Measurements from ENCODE around the gene ATG4A.

Gene ATG4A, protein sequence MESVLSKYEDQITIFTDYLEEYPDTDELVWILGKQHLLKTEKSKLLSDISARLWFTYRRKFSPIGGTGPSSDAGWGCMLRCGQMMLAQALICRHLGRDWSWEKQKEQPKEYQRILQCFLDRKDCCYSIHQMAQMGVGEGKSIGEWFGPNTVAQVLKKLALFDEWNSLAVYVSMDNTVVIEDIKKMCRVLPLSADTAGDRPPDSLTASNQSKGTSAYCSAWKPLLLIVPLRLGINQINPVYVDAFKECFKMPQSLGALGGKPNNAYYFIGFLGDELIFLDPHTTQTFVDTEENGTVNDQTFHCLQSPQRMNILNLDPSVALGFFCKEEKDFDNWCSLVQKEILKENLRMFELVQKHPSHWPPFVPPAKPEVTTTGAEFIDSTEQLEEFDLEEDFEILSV

GRCh38 chrX:108091264-108091877 is at the start of gene ATG4A, which contains the start of gene PSMD10:
Gene ATG4A, plus strand, starts transcription at chrX:108091778. Its CDS starts 49 bp downstream, at chrX:108091827.
Gene PSMD10, minus strand, starts transcription at chrX:108091542. Its CDS starts 22 bp downstream, at chrX:108091520.
- DNase-seq (ENCODE audit: low read depth): peak; percentile 75

- DNase-seq (ENCODE audit: low read depth): no peak
Measured at GRCh38 chrX:108044554-108045256, 46.9 kb upstream of the ATG4A start, which contains the start of gene VSIG1. Gene VSIG1, plus strand, starts transcription at chrX:108045065. Its CDS starts 66 bp downstream, at chrX:108045131.

DNA sequence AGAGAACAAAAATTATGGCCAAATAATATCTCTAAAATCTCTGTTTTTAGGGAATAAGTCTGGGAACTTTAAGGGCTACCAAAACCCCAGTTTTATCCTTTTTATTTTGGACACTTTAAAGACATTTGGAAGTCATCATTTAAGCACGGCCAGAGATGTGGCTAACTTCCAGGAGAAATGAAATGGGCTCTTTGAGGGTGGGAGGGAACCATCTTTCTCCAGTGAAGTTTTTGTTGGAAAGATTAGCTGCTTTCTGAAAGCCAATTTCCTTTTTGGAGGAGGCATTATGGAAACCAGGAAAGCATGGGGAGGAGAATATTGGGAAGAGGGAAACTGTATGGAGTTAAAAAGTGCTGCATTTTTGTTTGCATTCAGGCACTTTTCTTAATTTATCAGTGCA is 41.9 kb upstream of the ATG4A start:
- no peak for DNase-seq (ENCODE audit: low read depth)

- DNase-seq (ENCODE audit: low read depth): no peak
Measured at GRCh38 chrX:108053218-108053617, 38.4 kb upstream of the ATG4A start.

GRCh38 chrX:108055546-108055945 is 36.0 kb upstream of the ATG4A start:
- DNase-seq (ENCODE audit: low read depth): no peak

DNA sequence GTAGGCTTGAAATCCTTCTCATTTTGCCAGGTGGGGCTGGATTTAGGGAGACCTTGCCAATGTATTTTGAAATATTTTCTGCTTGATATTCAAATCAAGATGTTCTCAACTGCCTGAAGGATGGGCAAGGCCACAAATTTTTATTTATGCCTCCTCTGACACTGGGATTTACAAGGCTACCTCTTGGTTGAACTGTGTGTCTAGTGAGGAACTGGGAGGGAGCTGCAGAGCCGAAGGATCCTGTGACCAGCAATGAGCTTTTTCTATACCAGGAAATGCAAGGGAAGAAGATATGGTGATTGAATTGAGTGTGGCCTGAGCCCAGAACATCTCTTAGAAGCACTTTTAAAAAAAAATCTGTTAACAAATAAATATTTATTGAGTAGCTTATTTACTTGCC is 31.8 kb upstream of the ATG4A start:
- no peak for DNase-seq (ENCODE audit: low read depth)

DNA sequence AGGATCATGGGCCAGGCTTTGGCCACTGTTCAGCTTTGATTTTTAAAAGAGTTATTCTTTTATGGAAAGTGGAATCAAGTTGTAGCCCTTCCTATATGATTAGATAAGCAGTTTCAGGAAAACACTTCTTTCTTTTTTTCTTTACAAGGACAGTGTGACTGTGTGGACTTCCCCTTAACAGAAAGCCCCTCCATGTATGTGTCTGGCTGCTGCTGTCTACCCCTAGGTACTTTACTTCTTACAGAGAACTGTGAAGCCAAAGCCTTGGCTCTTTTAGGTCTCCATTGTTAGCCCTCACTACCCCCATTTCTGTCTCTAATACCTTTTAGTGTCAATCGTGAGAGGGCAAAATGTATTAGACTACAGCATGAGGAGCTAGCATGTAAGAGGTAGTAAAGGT is 27.6 kb upstream of the ATG4A start:
- no peak for DNase-seq (ENCODE audit: low read depth)

DNA sequence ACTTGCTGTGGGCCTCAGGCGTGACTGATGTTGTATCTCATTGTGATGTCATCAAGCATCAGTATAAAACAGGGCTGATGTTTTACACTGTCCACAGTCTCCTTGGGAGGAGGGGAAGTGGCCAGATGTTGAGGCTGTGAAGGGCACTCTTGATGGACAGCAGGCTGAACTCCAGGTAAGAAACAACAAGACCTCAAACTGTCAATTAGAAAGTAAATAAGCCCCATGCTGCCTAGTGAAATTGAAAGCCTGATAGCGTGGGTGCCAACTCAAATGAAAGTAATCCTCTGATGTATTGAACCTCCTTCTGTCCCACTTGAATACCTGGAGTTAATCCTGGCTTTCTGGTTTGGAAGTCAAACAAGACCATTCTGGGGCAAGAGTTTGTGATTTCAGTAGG is 27.0 kb upstream of the ATG4A start:
- no peak for DNase-seq (ENCODE audit: low read depth)

DNA sequence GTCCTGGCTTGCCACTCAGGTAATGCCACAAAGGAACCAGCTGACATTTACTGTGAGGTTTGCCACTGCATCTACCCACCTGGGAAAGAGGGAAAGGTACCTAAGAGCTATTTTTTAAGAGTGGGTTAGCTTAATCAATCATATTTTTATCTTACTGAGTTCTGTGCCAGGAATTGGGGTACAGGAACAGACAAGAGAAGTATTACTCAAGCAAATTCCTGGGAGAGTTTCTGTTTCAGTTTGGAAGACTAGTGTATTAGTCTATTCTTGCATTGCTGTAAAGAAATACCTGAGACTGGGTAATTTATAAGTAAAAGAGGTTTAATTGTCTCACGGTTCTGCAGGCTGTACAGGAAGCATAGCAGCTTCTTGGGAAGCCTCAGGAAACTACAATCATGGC is 23.5 kb upstream of the ATG4A start:
- DNase-seq (ENCODE audit: low read depth): no peak

DNA sequence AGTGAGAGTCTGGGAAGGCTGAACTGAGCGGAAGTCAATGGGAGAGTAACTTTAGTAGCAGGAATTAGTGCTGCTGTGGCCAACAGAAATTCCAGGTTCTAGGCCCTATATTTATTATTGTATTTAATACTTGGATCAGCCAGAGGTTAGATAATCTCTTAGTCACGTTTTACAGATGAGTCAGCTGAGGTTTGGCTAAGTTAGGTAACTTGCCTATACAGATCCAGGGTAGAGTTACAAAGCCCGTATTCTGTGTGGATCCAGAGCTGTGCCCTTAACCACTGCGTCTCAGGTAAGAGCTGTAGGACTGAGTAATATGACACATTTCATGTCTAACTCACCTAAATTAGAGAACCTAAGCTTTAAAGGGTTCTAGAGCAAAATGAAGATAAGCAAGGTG is 20.7 kb upstream of the ATG4A start:
- DNase-seq (ENCODE audit: low read depth): no peak

GRCh38 chrX:108071578-108071977 is 20.0 kb upstream of the ATG4A start:
- no peak for DNase-seq (ENCODE audit: low read depth)

DNA sequence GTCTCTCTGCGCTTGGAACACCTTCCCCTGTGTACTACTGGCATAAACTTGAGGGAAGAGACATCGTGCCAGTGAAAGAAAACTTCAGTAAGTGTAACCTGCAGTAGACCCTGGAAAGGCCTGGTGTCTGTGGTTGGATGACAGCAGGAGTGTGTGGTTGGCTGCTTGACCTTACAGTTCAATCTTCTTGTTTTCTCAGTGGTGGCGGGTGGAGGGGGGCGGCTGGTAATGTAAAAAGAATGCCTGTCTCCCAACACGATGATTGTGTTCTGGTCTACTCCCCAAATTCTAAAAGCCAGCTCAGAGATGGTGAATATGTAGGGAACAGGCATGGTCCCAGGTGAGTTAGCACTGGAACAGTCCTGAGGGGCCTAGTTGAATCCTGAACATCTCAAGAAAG is 18.8 kb upstream of the ATG4A start:
- DNase-seq (ENCODE audit: low read depth): no peak

- no peak for DNase-seq (ENCODE audit: low read depth)
Measured at GRCh38 chrX:108081110-108081509, 10.5 kb upstream of the ATG4A start.

GRCh38 chrX:108087792-108088191 is 3.8 kb upstream of the ATG4A start:
- DNase-seq (ENCODE audit: low read depth): no peak

DNA sequence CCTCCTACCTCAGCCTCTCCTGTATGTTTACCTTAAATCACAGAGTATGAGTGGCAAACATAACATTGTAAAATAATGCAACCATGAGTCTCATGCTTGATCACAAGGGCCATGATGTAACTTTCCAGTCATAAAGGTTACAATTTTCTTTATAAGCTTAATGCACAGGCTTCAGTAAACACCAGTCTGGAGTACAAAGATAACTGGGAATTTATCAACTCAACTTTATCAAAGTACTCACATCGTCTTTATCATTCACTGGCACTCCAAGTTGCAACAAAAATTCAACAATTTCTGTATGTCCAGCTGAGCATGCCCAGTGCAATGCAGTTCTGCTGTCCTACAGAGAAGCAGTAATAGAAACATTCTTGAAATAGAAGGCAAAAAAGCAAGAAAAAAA is 3.1 kb upstream of the ATG4A start:
- no peak for DNase-seq (ENCODE audit: low read depth)

GRCh38 chrX:108090491-108091263 is 901 bp upstream of the ATG4A start:
- DNase-seq (ENCODE audit: low read depth): no peak

DNA sequence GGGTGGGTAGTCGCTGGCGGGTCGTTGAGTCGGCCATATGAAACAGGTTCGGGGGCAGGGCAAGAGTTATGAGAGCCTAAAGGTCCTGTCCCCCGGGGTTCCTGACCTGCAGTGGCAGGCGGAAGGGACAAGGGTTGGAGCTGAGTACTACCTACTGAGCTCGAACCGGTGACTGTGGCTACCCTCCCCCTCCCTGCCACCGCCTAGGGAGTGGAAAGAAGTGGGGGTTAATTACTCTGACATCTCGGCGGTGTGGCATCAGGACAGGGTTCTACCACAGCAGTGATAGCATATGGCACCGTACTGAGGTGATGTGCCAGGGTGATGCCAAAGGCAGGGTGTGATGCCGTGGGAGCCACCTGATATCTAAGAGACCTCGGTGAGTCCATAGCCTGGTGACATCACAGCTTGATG is 307 bp downstream of the ATG4A start:
- DNase-seq (ENCODE audit: low read depth): no peak

- no peak for DNase-seq (ENCODE audit: low read depth)
Measured at GRCh38 chrX:108097380-108097779, 5.8 kb downstream of the ATG4A start.

- DNase-seq (ENCODE audit: low read depth): no peak
Measured at GRCh38 chrX:108105473-108105872, 13.9 kb downstream of the ATG4A start.

DNA sequence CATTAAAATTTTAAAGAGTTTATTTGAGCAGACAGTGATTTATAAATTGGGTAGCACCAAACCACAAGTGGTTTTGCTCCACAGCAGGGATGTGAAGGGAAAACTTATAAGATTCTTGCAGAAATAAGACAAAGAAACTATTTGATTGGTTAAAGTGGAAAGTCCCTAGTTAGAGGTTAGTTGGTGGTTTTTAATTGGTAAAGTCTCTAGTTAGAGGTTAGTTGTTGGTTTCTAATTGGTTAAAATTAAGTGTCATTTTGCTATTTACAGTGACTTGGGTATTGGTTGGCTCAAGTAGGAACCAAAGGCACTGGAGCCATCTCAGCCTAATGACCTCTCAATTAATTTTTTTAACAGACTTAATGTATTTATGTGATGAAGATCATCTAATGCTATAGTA is 23.0 kb downstream of the ATG4A start:
- DNase-seq (ENCODE audit: low read depth): no peak

DNA sequence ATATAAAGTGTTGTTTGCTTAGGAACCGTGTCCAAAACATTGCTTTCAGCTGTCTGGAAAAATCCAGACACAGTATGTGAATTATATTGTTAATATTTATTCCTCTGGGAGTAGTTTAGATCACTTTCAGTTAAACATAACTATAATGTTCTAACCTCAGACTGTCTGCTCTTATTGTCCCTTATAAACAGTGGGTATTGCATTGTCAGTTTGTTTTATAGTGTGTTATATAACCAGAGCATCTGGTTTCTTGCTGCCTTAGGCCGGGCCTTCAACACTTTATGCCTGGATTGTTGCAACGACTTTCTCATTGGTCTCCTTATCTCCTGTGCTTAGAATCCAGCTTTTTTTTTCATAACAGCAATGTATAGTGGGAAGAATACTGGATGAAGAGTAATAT is 26.4 kb downstream of the ATG4A start:
- no peak for DNase-seq (ENCODE audit: low read depth)

DNA sequence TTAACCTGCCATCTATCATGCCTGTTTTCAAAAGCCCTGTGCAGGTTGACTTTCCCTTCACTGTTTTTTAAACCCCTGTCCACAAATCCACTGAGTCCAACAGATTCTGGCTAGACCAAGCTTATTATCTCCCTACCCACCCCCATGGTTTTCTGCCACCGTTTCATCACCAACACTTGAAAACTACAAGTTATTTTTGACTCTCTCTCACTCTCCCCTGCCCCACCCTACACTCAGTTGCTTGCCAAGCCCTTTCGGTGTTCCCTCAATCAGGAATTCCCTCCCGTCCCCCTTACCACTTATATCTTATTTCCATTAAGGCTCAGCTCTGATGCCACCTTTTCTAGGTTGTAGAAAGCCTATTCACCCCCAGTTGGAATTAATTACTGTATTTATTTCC is 29.7 kb downstream of the ATG4A start:
- DNase-seq (ENCODE audit: low read depth): no peak

All from stimulated activated CD8-positive, alpha-beta memory T cell treated with anti-CD3 and anti-CD28 coated beads, Interleukin-4, amount 100 ng/mL, for 24 hours (primary cell).